Chondrocyte (in vitro differentiated cells): ENCODE results near the gene ANOS1. TPM values are rescaled to one million over a fixed set of nuclear protein-coding genes. Genes with fewer than 3 reads are reported as not detected.

Source experiments
- DNase-seq: peaks from one replicate; pipeline ENCODE4 v3.0.0; 2021; ENCODE audit warnings: mixed read lengths, low spot score
- H3K27ac Mint-ChIP-seq: one replicate; pipeline ENCODE4 v1.8.0; 2021; ENCODE audit warnings: mild to moderate bottlenecking, moderate library complexity, mixed read lengths; ENCODE audit not compliant: unreplicated experiment
- H3K27me3 Mint-ChIP-seq: 2 replicates; pipeline ENCODE4 v1.8.0; 2021; ENCODE audit warnings: low read depth, mixed read lengths
- H3K36me3 Mint-ChIP-seq: 2 replicates; pipeline ENCODE4 v1.8.0; 2021; ENCODE audit warnings: low read depth, mixed read lengths
- H3K4me1 Mint-ChIP-seq: 2 replicates; pipeline ENCODE4 v1.8.0; 2021; ENCODE audit warnings: low read depth, mild to moderate bottlenecking, mixed read lengths
- H3K4me3 Mint-ChIP-seq: one replicate; pipeline ENCODE4 v1.8.0; 2021; ENCODE audit warnings: mild to moderate bottlenecking, moderate library complexity, mixed read lengths; ENCODE audit not compliant: unreplicated experiment
- H3K9me3 Mint-ChIP-seq: 2 replicates; pipeline ENCODE4 v1.8.0; 2021; ENCODE audit warnings: low read depth, mixed read lengths
- total RNA-seq: library from RNA; stranded (reverse); gene quantifications from 3 replicates; pipeline ENCODE4 v1.2.1, GENCODE V29; 2021
- TF ChIP-seq, protein P1 (sequence below): fragments of 200-600 bp; sonication (generic); IDR thresholded peaks from 2 replicates; pipeline ENCODE4 v1.5.0; 2021; ENCODE audit warnings: antibody characterized with exemption, mild to moderate bottlenecking, moderate library complexity

The ANOS1 gene
- total RNA-seq, 1 donor from 2014 or later: 22.3 TPM

DNA sequence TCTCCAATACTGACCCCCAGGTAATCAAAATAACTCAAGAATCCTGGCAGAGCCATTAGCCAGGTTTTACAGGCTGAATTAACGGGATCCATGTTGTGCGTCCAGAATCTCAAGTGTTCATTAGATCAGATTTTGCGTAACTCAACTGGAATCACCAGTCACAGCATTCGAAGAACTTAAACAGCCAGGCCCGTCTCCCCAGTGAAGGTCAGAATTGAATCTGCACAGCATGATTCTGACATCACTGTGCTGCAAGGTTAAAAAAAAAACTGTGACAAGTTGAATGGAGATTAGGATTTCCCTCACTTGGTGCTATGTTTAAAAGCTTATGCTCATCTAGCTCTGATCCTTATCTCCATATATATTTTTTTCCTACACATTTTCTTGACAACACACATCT lies 96.1 kb downstream of the ANOS1 start:
- H3K36me3 Mint-ChIP-seq: no peaks in the 10 kb centered on the region
- peaks cover 8% of the 10 kb centered on the region for H3K27me3 Mint-ChIP-seq
- no peak for DNase-seq
- peaks cover 6% of the 10 kb centered on the region for H3K4me1 Mint-ChIP-seq
- TF ChIP-seq, protein P1, sequence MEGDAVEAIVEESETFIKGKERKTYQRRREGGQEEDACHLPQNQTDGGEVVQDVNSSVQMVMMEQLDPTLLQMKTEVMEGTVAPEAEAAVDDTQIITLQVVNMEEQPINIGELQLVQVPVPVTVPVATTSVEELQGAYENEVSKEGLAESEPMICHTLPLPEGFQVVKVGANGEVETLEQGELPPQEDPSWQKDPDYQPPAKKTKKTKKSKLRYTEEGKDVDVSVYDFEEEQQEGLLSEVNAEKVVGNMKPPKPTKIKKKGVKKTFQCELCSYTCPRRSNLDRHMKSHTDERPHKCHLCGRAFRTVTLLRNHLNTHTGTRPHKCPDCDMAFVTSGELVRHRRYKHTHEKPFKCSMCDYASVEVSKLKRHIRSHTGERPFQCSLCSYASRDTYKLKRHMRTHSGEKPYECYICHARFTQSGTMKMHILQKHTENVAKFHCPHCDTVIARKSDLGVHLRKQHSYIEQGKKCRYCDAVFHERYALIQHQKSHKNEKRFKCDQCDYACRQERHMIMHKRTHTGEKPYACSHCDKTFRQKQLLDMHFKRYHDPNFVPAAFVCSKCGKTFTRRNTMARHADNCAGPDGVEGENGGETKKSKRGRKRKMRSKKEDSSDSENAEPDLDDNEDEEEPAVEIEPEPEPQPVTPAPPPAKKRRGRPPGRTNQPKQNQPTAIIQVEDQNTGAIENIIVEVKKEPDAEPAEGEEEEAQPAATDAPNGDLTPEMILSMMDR: no peak
- no peak overlapping the region for H3K27ac Mint-ChIP-seq
- H3K9me3 Mint-ChIP-seq: peaks cover 1% of the 10 kb centered on the region
- no peak overlapping the region for H3K4me3 Mint-ChIP-seq

DNA sequence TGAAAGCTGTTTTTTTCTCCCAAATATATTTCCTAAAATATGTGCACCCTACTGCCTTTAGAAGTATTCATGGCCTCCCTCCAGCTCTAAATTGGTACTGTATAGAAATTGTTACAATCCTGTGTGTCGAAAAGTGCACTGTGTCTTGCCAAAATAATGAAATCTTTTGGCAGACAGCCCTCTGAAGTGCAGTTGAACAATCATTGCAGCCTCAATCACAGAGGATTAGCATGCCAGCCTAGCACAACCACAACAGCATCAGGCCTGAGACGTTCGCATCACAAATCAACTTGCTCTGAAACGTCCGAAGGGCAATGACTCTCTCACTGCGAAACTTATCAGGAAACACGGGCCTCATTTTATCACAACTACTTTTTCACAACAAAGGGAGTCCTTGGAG lies 99.0 kb downstream of the ANOS1 start:
- Mint-ChIP-seq H3K4me3 (no peak overlapping the region), H3K36me3 (no peaks in the 10 kb centered on the region), H3K27me3 (no peaks in the 10 kb centered on the region), H3K9me3 (peaks cover 4% of the 10 kb centered on the region), H3K27ac (no peak overlapping the region), H3K4me1 (peaks cover 22% of the 10 kb centered on the region)
- no peak for DNase-seq
- TF ChIP-seq, protein P1: no peak

DNA sequence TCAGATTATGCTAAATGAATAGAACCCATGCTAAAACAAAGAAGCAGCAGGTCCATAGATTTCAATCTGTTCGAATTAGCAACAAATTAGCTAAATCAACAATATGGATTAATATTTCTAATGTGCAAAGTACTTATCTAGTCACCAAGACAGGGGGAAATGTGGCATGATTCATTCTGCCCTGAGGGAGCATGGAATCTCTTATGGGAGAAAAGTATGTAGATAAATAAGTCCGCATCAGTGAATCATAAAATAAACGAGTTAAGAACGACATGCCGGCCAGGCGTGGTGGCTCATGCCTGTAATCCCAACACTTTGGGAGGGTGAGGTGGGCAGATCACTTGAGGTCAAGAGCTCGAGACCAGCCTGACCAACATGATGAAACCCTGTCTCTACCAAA lies 102.1 kb downstream of the ANOS1 start:
- H3K27me3 Mint-ChIP-seq: no peaks in the 10 kb centered on the region

DNA sequence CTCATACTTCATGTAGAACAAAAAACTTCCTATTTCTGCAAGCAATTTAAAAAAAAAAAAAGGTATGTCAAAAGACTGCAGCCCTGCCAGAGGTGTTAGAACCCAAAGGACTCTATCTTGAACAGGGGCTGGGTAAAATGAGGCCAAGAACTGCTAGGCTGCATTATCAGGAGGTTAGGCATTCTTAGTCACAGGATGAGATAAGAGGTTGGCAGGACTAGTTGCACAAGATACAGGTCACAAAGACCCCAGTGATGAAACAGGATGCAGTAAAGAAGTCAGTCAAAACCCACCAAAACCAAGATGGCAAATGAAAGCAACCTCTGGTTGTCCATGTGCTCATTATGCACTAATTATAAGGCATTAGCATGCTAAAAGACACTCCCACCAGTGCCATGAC lies 104.1 kb downstream of the ANOS1 start:
- no peak overlapping the region for H3K27ac Mint-ChIP-seq
- H3K27me3 Mint-ChIP-seq: no peaks in the 10 kb centered on the region
- peaks cover 17% of the 10 kb centered on the region for H3K4me1 Mint-ChIP-seq
- TF ChIP-seq, protein P1: no peak
- no peak overlapping the region for H3K4me3 Mint-ChIP-seq
- peaks cover 9% of the 10 kb centered on the region for H3K9me3 Mint-ChIP-seq
- no peak for DNase-seq
- H3K36me3 Mint-ChIP-seq: no peaks in the 10 kb centered on the region

More for the DNA sequence above, 102.1 kb downstream of the ANOS1 start:
- no peaks in the 10 kb centered on the region for H3K36me3 Mint-ChIP-seq
- H3K4me3 Mint-ChIP-seq: no peak overlapping the region
- peaks cover 22% of the 10 kb centered on the region for H3K4me1 Mint-ChIP-seq
- peak overlapping the region; percentile 27 for H3K27ac Mint-ChIP-seq
- H3K9me3 Mint-ChIP-seq: peaks cover 4% of the 10 kb centered on the region
- TF ChIP-seq, protein P1: no peak
- no peak for DNase-seq

DNA sequence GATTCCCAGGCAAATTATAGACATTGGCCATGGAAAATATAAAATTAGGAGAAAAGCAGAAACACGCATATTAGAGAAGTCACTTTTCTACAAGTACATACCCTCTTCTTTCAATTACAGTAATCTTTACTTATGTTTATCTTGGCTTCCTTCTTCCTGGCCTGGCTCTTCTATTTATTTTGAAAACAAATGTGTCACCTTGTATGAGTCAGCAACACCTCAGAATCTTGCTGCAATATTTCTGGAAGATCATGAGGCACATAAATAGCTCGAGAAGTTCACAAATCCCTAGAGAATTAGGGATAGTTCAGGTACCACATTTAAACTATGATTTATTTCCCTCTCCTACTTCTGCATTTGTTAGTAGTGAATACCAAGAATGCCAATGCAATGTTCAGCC lies 124.6 kb downstream of the ANOS1 start:
- TF ChIP-seq, protein P1: no peak
- Mint-ChIP-seq H3K4me1 (peaks cover 9% of the 10 kb centered on the region), H3K27me3 (peaks cover 2% of the 10 kb centered on the region), H3K9me3 (peaks cover 28% of the 10 kb centered on the region), H3K27ac (no peak overlapping the region), H3K36me3 (no peaks in the 10 kb centered on the region), H3K4me3 (no peak overlapping the region)
- no peak for DNase-seq
